ENCODE data around the gene SCAMP4.
A peak's percentile ranks its signal among the peaks of the same experiment; 100 is the strongest.

The SCAMP4 gene

GRCh38 chr19:1929021-1929742, 24.0 kb downstream of the SCAMP4 start:
- TF ChIP-seq CTCF (conservative IDR thresholded peaks at IDR 0.05; ENCODE audit: control insufficient read depth, insufficient read depth, low read depth, low read length): peak; percentile 74
- peak; percentile 66 for DNase-seq (ENCODE audit: low read depth)
- H3K4me3 ChIP-seq (ENCODE audit: control insufficient read depth, low read depth, low read length): peak overlapping the region; percentile 13

DNA sequence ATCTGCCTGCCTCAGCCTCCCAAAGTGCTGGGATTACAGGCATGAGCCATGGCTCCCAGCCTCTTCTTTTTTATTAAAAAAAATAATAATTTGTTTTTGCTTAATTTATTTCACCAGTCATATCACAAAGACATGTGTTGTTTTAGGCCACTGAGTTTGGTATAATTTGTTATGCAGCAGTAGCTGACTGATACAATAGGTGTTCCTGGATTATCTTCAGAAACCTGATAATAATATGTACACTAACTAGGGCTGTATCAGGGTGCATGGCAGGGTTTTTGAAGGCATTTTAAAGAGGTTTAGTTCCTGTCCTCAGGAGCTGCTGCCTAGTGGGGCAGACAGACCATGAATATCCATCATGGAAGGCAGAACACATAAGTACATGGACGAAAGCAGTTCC, 26.2 kb downstream of the SCAMP4 start:
- no peak overlapping the region for H3K4me3 ChIP-seq (ENCODE audit: control insufficient read depth, low read depth, low read length)
- no peak for TF ChIP-seq CTCF (conservative IDR thresholded peaks at IDR 0.05; ENCODE audit: control insufficient read depth, insufficient read depth, low read depth, low read length)
- no peak for DNase-seq (ENCODE audit: low read depth)

- TF ChIP-seq CTCF (conservative IDR thresholded peaks at IDR 0.05; ENCODE audit: control insufficient read depth, insufficient read depth, low read depth, low read length): no peak
- DNase-seq (ENCODE audit: low read depth): no peak
- H3K4me3 ChIP-seq (ENCODE audit: control insufficient read depth, low read depth, low read length): no peak overlapping the region
Observed at GRCh38 chr19:1932395-1932794, 27.2 kb downstream of the SCAMP4 start.

DNA sequence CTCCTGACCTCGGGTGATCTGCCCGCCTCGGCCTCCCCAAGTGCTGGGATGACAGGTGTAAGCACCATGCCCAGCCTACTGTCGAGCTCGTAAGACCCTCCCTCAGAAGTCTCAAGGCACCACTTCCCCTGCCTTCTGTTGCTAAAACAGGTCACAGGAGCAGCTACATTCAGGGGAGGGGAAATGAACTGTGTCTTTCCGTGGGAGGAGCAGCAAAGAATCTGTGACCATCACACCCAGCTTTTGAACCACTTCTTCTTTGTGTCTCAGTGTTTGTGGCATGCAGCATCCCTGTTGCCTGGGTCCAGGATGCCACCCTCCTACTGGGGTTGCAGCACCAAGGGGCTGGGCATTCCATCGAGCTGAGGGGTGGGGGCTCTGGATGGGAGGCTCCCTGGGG, 28.0 kb downstream of the SCAMP4 start:
- H3K4me3 ChIP-seq (ENCODE audit: control insufficient read depth, low read depth, low read length): no peak overlapping the region
- DNase-seq (ENCODE audit: low read depth): no peak
- TF ChIP-seq CTCF (conservative IDR thresholded peaks at IDR 0.05; ENCODE audit: control insufficient read depth, insufficient read depth, low read depth, low read length): no peak

DNA sequence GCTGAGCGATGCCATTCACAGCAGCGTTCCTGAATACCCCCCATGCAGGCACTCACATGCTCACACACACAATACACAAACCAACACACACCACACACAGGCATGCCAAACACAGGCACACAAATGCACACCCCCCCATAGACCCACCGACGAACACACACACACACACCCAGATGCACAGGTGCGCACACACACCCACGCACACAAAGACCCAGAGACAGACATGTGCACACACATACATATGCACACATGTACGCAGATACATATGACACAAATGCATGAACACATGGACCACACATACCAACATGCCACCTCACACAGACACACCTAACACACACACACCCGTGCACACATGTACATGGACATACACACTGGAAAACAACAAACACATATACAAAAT, 28.7 kb downstream of the SCAMP4 start:
- no peak for DNase-seq (ENCODE audit: low read depth)
- H3K4me3 ChIP-seq (ENCODE audit: control insufficient read depth, low read depth, low read length): no peak overlapping the region
- TF ChIP-seq CTCF (conservative IDR thresholded peaks at IDR 0.05; ENCODE audit: control insufficient read depth, insufficient read depth, low read depth, low read length): no peak

GRCh38 chr19:1935484-1936208, 30.4 kb downstream of the SCAMP4 start:
- peak; percentile 52 for DNase-seq (ENCODE audit: low read depth)
- TF ChIP-seq CTCF (conservative IDR thresholded peaks at IDR 0.05; ENCODE audit: control insufficient read depth, insufficient read depth, low read depth, low read length): no peak

More at GRCh38 chr19:1935484-1936208, 30.4 kb downstream of the SCAMP4 start:
- H3K4me3 ChIP-seq (ENCODE audit: control insufficient read depth, low read depth, low read length): no peak overlapping the region
